ENCODE results near the gene GATAD2A. TPM values are rescaled to one million over a fixed set of nuclear protein-coding genes. Genes with fewer than 3 reads are reported as not detected.
A peak's percentile ranks its signal among the peaks of the same experiment; 100 is the strongest.

Gene GATAD2A
- total and polyA plus RNA-seq, 2 of the 13 experiments (the other 11 are each of a cell fraction or from before 2014, with no cell fraction given) = 16.8 to 28.6 TPM

DNA sequence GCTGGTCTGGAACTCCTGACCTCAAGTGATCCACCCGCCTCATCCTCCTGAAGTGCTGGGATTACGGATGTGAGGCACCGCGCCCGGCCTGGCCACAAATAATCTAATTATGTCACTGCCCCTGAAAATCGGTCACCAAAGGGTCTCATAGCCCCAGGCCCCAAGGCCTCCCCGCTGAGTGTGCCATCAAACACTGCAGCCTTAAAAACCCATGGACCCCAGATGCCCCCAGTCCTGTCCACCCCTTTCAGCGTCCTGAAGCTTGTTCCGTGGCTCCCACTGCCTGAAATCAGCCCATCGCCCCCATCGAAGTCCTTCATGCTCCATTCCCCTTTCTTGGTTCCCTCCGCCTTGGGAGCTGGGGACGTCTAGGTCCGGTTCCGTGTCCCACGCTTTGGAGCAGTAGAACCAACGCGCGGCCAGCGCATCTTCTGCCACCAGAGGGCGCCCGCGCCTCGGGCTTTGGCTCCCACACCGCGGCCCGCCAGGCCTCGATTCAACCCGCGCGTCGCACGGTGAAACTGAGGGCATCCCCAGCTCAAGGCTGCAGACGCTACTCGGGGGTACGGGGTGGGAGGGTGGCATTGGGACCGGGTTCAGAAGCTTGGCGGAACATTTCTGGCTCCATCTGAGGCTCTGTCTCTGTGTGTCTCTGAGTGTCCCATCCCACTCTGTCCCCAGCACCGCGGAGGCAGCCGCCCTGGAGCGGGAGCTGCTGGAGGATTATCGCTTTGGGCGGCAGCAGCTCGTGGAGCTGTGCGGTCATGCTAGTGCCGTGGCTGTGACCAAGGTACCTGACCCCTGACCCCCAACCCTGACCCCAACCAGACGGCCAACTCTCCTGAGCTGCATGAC lies 126.7 kb downstream of the GATAD2A start (continued):
- TF ChIP-seq, protein P1, sequence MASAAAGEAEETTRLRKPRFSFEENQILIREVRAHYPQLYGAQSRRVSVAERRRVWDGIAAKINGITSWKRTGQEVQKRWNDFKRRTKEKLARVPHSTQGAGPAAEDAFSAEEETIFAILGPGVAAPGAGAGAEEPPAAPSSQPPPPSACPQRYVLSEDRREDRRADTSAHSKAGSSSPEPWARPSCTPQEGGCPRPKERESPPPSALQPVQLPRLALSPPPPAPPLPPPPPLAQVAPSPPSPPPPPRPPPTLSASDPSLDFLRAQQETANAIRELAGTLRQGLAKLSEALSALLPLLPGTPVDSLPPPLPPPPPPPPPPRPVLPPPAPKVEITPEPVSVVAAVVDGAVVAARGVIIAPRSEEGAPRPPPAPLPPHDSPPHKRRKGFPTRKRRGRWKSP (CRISPR knock-in tag; IDR thresholded peaks at IDR 0.05) = no peak
- TF ChIP-seq HNF4A (CRISPR knock-in tag; IDR thresholded peaks at IDR 0.05) (no peak), YY1 (IDR thresholded peaks at IDR 0.05; ENCODE audit: insufficient read depth, insufficient replicate concordance, low read depth, low read length) (peak; percentile 47), SIN3B (IDR thresholded peaks at IDR 0.05; ENCODE audit: low read length) (no peak), NCOR1 (IDR thresholded peaks at IDR 0.05; ENCODE audit: borderline replicate concordance, low read length) (no peak), TFE3 (CRISPR knock-in tag; IDR thresholded peaks at IDR 0.05) (no peak), ZNF329 (CRISPR knock-in tag; IDR thresholded peaks at IDR 0.05; ENCODE audit: low read depth) (no peak), MAFK (conservative IDR thresholded peaks at IDR 0.05 in 1 of 2, IDR thresholded peaks at IDR 0.05 in 1 of 2; ENCODE audit: low read length in 2 of 2) (no peak), ZBTB43 (CRISPR knock-in tag; conservative IDR thresholded peaks at IDR 0.05) (no peak), ZNF788 (CRISPR knock-in tag; IDR thresholded peaks at IDR 0.05; ENCODE audit: borderline replicate concordance) (no peak), NCOA5 (CRISPR knock-in tag; IDR thresholded peaks at IDR 0.05) (no peak), ZNF749 (CRISPR knock-in tag; IDR thresholded peaks at IDR 0.05; ENCODE audit: borderline replicate concordance) (no peak), ZNF501 (CRISPR knock-in tag; IDR thresholded peaks at IDR 0.05) (peak; percentile 62; the same call in 1 of the 2 replicates), ZBTB3 (CRISPR knock-in tag; IDR thresholded peaks at IDR 0.05; ENCODE audit: borderline replicate concordance, low read depth) (no peak), ZFP36 (IDR thresholded peaks at IDR 0.05; ENCODE audit: borderline replicate concordance, low read depth, low read length, partially characterized antibody) (no peak)
- TF ChIP-seq, protein P2, sequence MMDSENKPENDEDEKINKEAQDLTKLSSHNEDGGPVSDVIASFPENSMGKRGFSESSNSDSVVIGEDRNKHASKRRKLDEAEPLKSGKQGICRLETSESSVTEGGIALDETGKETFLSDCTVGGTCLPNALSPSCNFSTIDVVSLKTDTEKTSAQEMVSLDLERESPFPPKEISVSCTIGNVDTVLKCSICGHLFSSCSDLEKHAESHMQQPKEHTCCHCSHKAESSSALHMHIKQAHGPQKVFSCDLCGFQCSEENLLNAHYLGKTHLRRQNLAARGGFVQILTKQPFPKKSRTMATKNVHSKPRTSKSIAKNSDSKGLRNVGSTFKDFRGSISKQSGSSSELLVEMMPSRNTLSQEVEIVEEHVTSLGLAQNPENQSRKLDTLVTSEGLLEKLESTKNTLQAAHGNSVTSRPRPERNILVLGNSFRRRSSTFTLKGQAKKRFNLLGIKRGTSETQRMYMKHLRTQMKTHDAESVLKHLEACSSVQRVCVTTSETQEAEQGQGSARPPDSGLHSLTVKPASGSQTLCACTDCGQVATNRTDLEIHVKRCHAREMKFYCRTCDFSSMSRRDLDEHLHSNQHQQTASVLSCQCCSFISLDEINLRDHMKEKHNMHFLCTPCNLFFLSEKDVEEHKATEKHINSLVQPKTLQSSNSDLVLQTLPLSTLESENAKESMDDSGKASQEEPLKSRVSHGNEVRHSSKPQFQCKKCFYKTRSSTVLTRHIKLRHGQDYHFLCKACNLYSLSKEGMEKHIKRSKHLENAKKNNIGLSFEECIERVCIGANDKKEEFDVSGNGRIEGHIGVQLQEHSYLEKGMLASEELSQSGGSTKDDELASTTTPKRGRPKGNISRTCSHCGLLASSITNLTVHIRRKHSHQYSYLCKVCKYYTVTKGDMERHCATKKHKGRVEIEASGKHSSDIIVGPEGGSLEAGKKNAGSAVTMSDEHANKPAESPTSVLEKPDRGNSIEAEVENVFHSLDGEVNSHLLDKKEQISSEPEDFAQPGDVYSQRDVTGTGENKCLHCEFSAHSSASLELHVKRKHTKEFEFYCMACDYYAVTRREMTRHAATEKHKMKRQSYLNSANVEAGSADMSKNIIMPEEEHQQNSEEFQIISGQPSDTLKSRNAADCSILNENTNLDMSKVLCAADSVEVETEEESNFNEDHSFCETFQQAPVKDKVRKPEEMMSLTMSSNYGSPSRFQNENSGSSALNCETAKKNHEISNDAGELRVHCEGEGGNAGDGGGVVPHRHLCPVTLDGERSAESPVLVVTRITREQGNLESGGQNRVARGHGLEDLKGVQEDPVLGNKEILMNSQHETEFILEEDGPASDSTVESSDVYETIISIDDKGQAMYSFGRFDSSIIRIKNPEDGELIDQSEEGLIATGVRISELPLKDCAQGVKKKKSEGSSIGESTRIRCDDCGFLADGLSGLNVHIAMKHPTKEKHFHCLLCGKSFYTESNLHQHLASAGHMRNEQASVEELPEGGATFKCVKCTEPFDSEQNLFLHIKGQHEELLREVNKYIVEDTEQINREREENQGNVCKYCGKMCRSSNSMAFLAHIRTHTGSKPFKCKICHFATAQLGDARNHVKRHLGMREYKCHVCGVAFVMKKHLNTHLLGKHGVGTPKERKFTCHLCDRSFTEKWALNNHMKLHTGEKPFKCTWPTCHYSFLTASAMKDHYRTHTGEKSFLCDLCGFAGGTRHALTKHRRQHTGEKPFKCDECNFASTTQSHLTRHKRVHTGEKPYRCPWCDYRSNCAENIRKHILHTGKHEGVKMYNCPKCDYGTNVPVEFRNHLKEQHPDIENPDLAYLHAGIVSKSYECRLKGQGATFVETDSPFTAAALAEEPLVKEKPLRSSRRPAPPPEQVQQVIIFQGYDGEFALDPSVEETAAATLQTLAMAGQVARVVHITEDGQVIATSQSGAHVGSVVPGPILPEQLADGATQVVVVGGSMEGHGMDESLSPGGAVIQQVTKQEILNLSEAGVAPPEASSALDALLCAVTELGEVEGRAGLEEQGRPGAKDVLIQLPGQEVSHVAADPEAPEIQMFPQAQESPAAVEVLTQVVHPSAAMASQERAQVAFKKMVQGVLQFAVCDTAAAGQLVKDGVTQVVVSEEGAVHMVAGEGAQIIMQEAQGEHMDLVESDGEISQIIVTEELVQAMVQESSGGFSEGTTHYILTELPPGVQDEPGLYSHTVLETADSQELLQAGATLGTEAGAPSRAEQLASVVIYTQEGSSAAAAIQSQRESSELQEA (CRISPR knock-in tag; IDR thresholded peaks at IDR 0.05; ENCODE audit: not compliant biosample characterization) = no peak
